Fibroblast of villous mesenchyme (primary cell): ENCODE results near the gene MIF. TPM values are rescaled to one million over a fixed set of nuclear protein-coding genes. Genes with fewer than 3 reads are reported as not detected.
"Not testable (repeated sequence)": the region's sequence is repeated elsewhere in the genome, so short reads cannot be mapped to it uniquely, and the experiment has no call there.

Experiments used
- DNase-seq: peaks from one replicate; pipeline ENCODE4 v3.0.0-alpha.2; 2010; ENCODE audit warnings: low read depth
- H3K4me3 ChIP-seq: 2 replicates; pipeline ENCODE4 v1.5.1; 2011; ENCODE audit warnings: low read depth, mild to moderate bottlenecking, low read length
- CTCF ChIP-seq: IDR thresholded peaks from 2 replicates; pipeline ENCODE4 v1.5.1; 2012; ENCODE audit warnings: low read depth, mild to moderate bottlenecking, low read length; ENCODE audit not compliant: insufficient read depth
- total RNA-seq: library from RNA; depleted of rRNA; stranded (reverse); fragments of >200 nt; gene quantifications from 2 replicates; pipeline ENCODE4 v1.2.3, GENCODE V29; 2012

The MIF gene
- total RNA-seq, 1 donor: 133 TPM

- H3K4me3 ChIP-seq: no peak overlapping the region
- TF ChIP-seq CTCF: no peak
- DNase-seq: no peak
Measured at GRCh38 chr22:23897320-23897719, 3.1 kb downstream of the MIF start.

- H3K4me3 ChIP-seq: no peak overlapping the region
- DNase-seq: no peak
- no peak for TF ChIP-seq CTCF
Measured at GRCh38 chr22:23898006-23898974, 4.1 kb downstream of the MIF start.

- DNase-seq: no peak
- TF ChIP-seq CTCF: no peak
Measured at GRCh38 chr22:23899042-23899745, 5.0 kb downstream of the MIF start.

GRCh38 chr22:23900227-23900626, 6.0 kb downstream of the MIF start:
- not testable (repeated sequence) for H3K4me3 ChIP-seq, DNase-seq

More at GRCh38 chr22:23899042-23899745, 5.0 kb downstream of the MIF start:
- H3K4me3 ChIP-seq: no peak overlapping the region

GRCh38 chr22:23901600-23901999, 7.4 kb downstream of the MIF start:
- no peak overlapping the region for H3K4me3 ChIP-seq
- no peak for TF ChIP-seq CTCF
- no peak for DNase-seq

GRCh38 chr22:23903328-23903971, 9.3 kb downstream of the MIF start:
- DNase-seq: no peak
- H3K4me3 ChIP-seq: no peak overlapping the region
- TF ChIP-seq CTCF: no peak

GRCh38 chr22:23904573-23905254, 10.5 kb downstream of the MIF start:
- no peak for TF ChIP-seq CTCF
- no peak for DNase-seq

More at GRCh38 chr22:23904573-23905254, 10.5 kb downstream of the MIF start:
- no peak overlapping the region for H3K4me3 ChIP-seq
